SK-N-SH (cell line): ENCODE measurements around the gene AADACL4. TPM values are rescaled to one million over a fixed set of nuclear protein-coding genes. Genes with fewer than 3 reads are reported as not detected.

Experiments used
- CTCF ChIA-PET: fragments of 300-600, 350-600 bp; formaldehyde crosslinking; extraction: SDS; loops from one replicate; lab custom pipeline; 2021; lab: Yijun Ruan, JAX
- POLR2A ChIA-PET: fragments of 350-600 bp; sonication (Branson Sonifier 250); formaldehyde crosslinking; extraction: SDS; loops from one replicate; lab custom pipeline; 2020; ENCODE audit warnings: antibody characterized with exemption, inconsistent platforms; lab: Yijun Ruan, JAX
- DNase-seq: peaks from one replicate; pipeline ENCODE4 v3.0.0; 2012
- H2AFZ ChIP-seq: fragments of 200-600 bp; sonication (generic); 2 replicates; pipeline ENCODE4 v1.8.1; 2016; ENCODE audit warnings: antibody characterized with exemption, mild to moderate bottlenecking, low read depth
- H3F3A ChIP-seq: fragments of 200-600 bp; sonication (generic); replicated peaks from 2 replicates; pipeline ENCODE3; 2016; ENCODE audit warnings: antibody characterized with exemption, mild to moderate bottlenecking; ENCODE audit not compliant: insufficient read depth
- H3K27ac ChIP-seq, 2 experiments: fragments of 200-500 bp in 1 of 2; fragments of 200-600 bp in 1 of 2; sonication (Bioruptor generic) in 1 of 2; sonication (generic), shearing (Covaris generic) in 1 of 2; 2 replicates each; pipeline versions ENCODE4 v1.5.1 to v1.6.1; 2014 to 2016; ENCODE audit warnings: low read depth in 2 of 2, inconsistent platforms in 1 of 2, low read length in 1 of 2, mild to moderate bottlenecking in 1 of 2, mixed read lengths in 1 of 2
- H3K27me3 ChIP-seq: fragments of 200-600 bp; sonication (generic), shearing (Covaris generic); 2 replicates; pipeline ENCODE4 v1.6.1; 2016; ENCODE audit warnings: mixed run types; ENCODE audit not compliant: insufficient read depth
- H3K36me3 ChIP-seq, 2 experiments: fragments of 200-500 bp in 1 of 2; fragments of 200-600 bp in 1 of 2; sonication (Bioruptor generic) in 1 of 2; sonication (generic) in 1 of 2; replicated peaks in 1 of 2; 2 replicates each; pipeline versions ENCODE3 to v1.5.1; 2014 to 2016; ENCODE audit warnings: low read length in 1 of 2, mild to moderate bottlenecking in 1 of 2; ENCODE audit not compliant: insufficient read depth in 2 of 2, control insufficient read depth in 1 of 2
- H3K4me1 ChIP-seq, 2 experiments: fragments of 200-500 bp in 1 of 2; fragments of 200-600 bp in 1 of 2; sonication (Bioruptor generic) in 1 of 2; sonication (generic), shearing (Covaris generic) in 1 of 2; 2 replicates each; pipeline versions ENCODE4 v1.5.1 to v1.6.1; 2014 to 2016; ENCODE audit warnings: low read depth in 1 of 2, low read length in 1 of 2, mixed run types in 1 of 2; ENCODE audit not compliant: insufficient read depth in 2 of 2, control insufficient read depth in 1 of 2
- H3K4me2 ChIP-seq: fragments of 200-600 bp; sonication (generic), shearing (Covaris generic); 2 replicates; pipeline ENCODE4 v1.6.1; 2017; ENCODE audit warnings: mixed run types
- H3K4me3 ChIP-seq, 2 experiments: fragments of 200-500 bp in 1 of 2; fragments of 200-600 bp in 1 of 2; sonication (Bioruptor generic) in 1 of 2; sonication (generic), shearing (Covaris generic) in 1 of 2; 2 replicates each; pipeline versions ENCODE4 v1.5.1 to v1.8.1; 2014 to 2016; ENCODE audit warnings: low read depth in 2 of 2, inconsistent platforms in 1 of 2, low read length in 1 of 2, mild to moderate bottlenecking in 1 of 2, mixed read lengths in 1 of 2, moderate library complexity in 1 of 2
- H3K79me2 ChIP-seq: fragments of 200-600 bp; sonication (generic); 2 replicates; pipeline ENCODE4 v1.8.1; 2017; ENCODE audit warnings: mild to moderate bottlenecking; ENCODE audit not compliant: insufficient read depth
- H3K9ac ChIP-seq: fragments of 200-600 bp; sonication (generic); 2 replicates; pipeline ENCODE4 v1.6.1; 2017; ENCODE audit warnings: mixed run types
- H3K9me2 ChIP-seq: fragments of 200-600 bp; sonication (generic); 2 replicates; pipeline ENCODE4 v1.6.1; 2017; ENCODE audit warnings: mixed run types
- H3K9me3 ChIP-seq: fragments of 200-600 bp; sonication (generic); 2 replicates; pipeline ENCODE4 v1.6.1; 2017; ENCODE audit warnings: mixed run types, mild to moderate bottlenecking, moderate library complexity
- H4K20me1 ChIP-seq: fragments of 200-600 bp; sonication (generic); 2 replicates; pipeline ENCODE4 v1.6.1; 2017; ENCODE audit warnings: mild to moderate bottlenecking, mixed run types; ENCODE audit not compliant: insufficient read depth
- ELF1 ChIP-seq: IDR thresholded peaks from 2 replicates; pipeline ENCODE4 v1.4.0; 2012
- EP300 ChIP-seq, 2 experiments: IDR thresholded peaks; 2 replicates each; pipeline versions ENCODE4 v1.4.0 to v1.6.1; 2012; ENCODE audit warnings: borderline replicate concordance in 1 of 2, low read depth in 1 of 2, low read length in 1 of 2
- GABPA ChIP-seq: IDR thresholded peaks from 2 replicates; pipeline ENCODE4 v1.4.0; 2012; ENCODE audit warnings: low read depth, mild to moderate bottlenecking
- GATA2 ChIP-seq: sonication (generic); formaldehyde crosslinking; IDR thresholded peaks from 2 replicates; pipeline ENCODE4 v1.5.0; 2020; ENCODE audit warnings: mild to moderate bottlenecking, missing genetic modification reagents
- JUND ChIP-seq: IDR thresholded peaks from 2 replicates; pipeline ENCODE4 v1.4.0; 2012
- MEF2A ChIP-seq: IDR thresholded peaks from 2 replicates; pipeline ENCODE4 v1.4.0; 2012; ENCODE audit warnings: low read depth, borderline replicate concordance
- POLR2AphosphoS5 ChIP-seq: IDR thresholded peaks from 2 replicates; pipeline ENCODE4 v1.6.1; 2012; ENCODE audit warnings: low read depth, low read length
- REST ChIP-seq: IDR thresholded peaks from 2 replicates; pipeline ENCODE4 v1.6.1; 2012; ENCODE audit warnings: mild to moderate bottlenecking, low read depth, low read length, moderate library complexity
- RFX5 ChIP-seq: IDR thresholded peaks from 2 replicates; pipeline ENCODE4 v1.6.1; 2012; ENCODE audit warnings: mild to moderate bottlenecking, improper control_type of control experiment, low read length
- SMC3 ChIP-seq: IDR thresholded peaks from 2 replicates; pipeline ENCODE4 v1.6.1; 2012; ENCODE audit warnings: low read depth, low read length, improper control_type of control experiment
- TCF12 ChIP-seq: IDR thresholded peaks from 2 replicates; pipeline ENCODE4 v1.4.0; 2012
- USF2 ChIP-seq: fragments of 150-350 bp; IDR thresholded peaks from 2 replicates; pipeline ENCODE4 v1.6.1; 2017; ENCODE audit warnings: antibody characterized with exemption, low read length, low read depth, borderline replicate concordance
- YY1 ChIP-seq: IDR thresholded peaks from 2 replicates; pipeline ENCODE4 v1.4.0; 2012; ENCODE audit warnings: low read depth, mild to moderate bottlenecking
- WGBS: methylation state at CpG from one replicate; pipeline ENCODE4 v1.1.6; 2017; ENCODE audit warnings: low lambda C conversion rate; 5-methylcytosine and 5-hydroxymethylcytosine counted together
- polyA plus RNA-seq, 3 experiments: library from polyadenylated mRNA; depleted of rRNA; stranded (reverse); fragments of >200 nt; gene quantifications; 2 replicates each; pipeline ENCODE4 v1.2.3, GENCODE V29; 2012
- TF ChIP-seq, protein P1 (sequence below): IDR thresholded peaks from 2 replicates; pipeline ENCODE4 v1.4.0; 2012; ENCODE audit warnings: low read depth
- TF ChIP-seq, protein P2 (sequence below): fragments of 150-350 bp; IDR thresholded peaks from 2 replicates; pipeline ENCODE4 v1.6.1; 2016; ENCODE audit warnings: mild to moderate bottlenecking, low read depth, low read length

AADACL4 gene
- polyA plus RNA-seq, 1 of the 3 experiments (the other 2 are of a cell fraction) = 0.59 TPM

DNA sequence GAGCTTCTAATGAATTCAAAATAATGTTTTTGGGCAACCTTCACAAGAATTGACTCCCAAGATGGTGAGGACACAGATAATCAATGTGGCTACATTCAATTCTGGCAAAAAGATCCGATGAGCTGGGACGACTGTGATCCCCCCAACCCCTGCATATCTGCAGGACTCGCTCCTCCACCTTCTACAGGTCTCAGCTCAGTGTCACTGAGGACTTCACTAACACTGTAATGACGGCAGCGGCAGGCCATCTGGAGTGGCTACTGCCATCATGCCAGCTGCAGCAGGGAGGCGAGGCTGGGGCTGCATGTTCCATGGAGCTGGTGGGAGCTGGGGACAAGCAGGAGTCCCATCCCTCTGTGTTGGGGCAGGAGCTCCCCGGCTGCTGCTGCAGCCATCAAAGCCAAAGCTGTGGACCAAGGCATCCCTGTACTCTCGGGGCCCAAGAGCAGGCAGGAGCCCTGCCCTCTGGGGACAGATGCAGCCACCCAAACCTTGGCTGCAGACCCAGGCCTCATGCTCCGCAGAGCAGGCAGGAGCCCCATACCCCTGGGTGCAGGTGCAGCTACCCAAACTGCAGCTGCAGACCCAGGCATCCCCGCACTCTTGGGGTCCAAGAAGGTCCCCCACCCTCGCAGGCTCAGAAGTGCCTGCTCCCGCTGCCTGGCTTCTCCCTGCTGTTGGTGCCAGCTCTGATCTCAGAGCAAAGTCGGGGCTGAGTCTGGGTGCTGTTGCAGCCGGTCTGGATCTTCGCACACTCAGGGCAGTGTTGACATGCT, 13.7 kb upstream of the AADACL4 start:
- WGBS = 65% methylated on average over 8 of the region's 15 CpGs
- DNase-seq = no peak
- no peaks in the 10 kb centered on the region for H4K20me1 ChIP-seq

More for the DNA sequence above, 13.7 kb upstream of the AADACL4 start:
- H3K36me3 ChIP-seq = no peaks in the 10 kb centered on the region
- no peak overlapping the region for H3K27ac ChIP-seq
- POLR2A ChIA-PET = no interaction called here
- H3K79me2 ChIP-seq = no peaks in the 10 kb centered on the region
- TF ChIP-seq JUND (no peak), EP300 (IDR thresholded peaks at IDR 0.05; ENCODE audit: borderline replicate concordance in 1 of 2, low read depth in 1 of 2, low read length in 1 of 2) (no peak), TCF12 (no peak), REST (no peak), GATA2 (CRISPR knock-in tag) (no peak), GABPA (no peak), MEF2A (no peak), SMC3 (no peak), POLR2AphosphoS5 (no peak), YY1 (no peak), ELF1 (no peak), USF2 (no peak), RFX5 (no peak)
- TF ChIP-seq, protein P1, sequence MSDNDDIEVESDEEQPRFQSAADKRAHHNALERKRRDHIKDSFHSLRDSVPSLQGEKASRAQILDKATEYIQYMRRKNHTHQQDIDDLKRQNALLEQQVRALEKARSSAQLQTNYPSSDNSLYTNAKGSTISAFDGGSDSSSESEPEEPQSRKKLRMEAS = no peak
- TF ChIP-seq, protein P2, sequence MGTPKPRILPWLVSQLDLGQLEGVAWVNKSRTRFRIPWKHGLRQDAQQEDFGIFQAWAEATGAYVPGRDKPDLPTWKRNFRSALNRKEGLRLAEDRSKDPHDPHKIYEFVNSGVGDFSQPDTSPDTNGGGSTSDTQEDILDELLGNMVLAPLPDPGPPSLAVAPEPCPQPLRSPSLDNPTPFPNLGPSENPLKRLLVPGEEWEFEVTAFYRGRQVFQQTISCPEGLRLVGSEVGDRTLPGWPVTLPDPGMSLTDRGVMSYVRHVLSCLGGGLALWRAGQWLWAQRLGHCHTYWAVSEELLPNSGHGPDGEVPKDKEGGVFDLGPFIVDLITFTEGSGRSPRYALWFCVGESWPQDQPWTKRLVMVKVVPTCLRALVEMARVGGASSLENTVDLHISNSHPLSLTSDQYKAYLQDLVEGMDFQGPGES = no peak
- no peaks in the 10 kb centered on the region for H3K27me3 ChIP-seq
- CTCF ChIA-PET = interaction anchor here (1.1 to 2.8 kb wide), 4 partner anchors 11 to 505 kb away, joined by 3 to 13 read pairs (median 6); no protein-coding TSS in a partner anchor
- H3K9me2 ChIP-seq = no peaks in the 10 kb centered on the region
- no peak overlapping the region for H3K9ac ChIP-seq
- H3K4me1 ChIP-seq = no peaks in the 10 kb centered on the region; a peak in 1 of 4 replicates
- H2AFZ ChIP-seq = no peak overlapping the region
- H3K9me3 ChIP-seq = no peaks in the 10 kb centered on the region
- no peaks in the 10 kb centered on the region for H3F3A ChIP-seq
- no peak overlapping the region for H3K4me2 ChIP-seq
- H3K4me3 ChIP-seq = no peak overlapping the region
